Measurements from ENCODE around the gene DLL4. TPM values are rescaled to one million over a fixed set of nuclear protein-coding genes. Genes with fewer than 3 reads are reported as not detected.

DLL4 gene
- total and polyA plus RNA-seq, 10 of the 15 experiments (the other 5 are each of a cell fraction or from before 2014, with no cell fraction given): 0.04 to 0.16 (median 0.09) TPM; not detected in 6

GRCh38 chr15:40922608-40923005 is 6.5 kb upstream of the DLL4 start:
- CTCF ChIA-PET: interaction anchor here (3.8 kb wide), 1 partner anchor 18 kb away, joined by 18 read pairs; no protein-coding TSS in a partner anchor
- intact Hi-C loops (cut with micrococcal nuclease; ENCODE audit: unreplicated experiment): no loop called here
- DNase-seq (ENCODE audit: low read depth, low spot score) (no peak), FAIRE-seq (no peak), ATAC-seq (no peak)
- Histone ChIP-seq H3K4me2 (ENCODE audit: control insufficient read depth, insufficient read depth) (no peak overlapping the region), H3K27me3 (replicated peaks in 1 of 2; ENCODE audit: control insufficient read depth in 2 of 2, insufficient read depth in 2 of 2, low read length in 1 of 2) (peaks cover 12 to 22% of the 10 kb centered on the region in 2 experiments), H3K4me1 (ENCODE audit: control insufficient read depth, insufficient read depth, low read length) (peaks cover 8% of the 10 kb centered on the region; the same call in 1 of the 2 replicates), H3K36me3 (ENCODE audit: control insufficient read depth in 2 of 2, insufficient read depth in 2 of 2, low read length in 1 of 2) (no peaks in the 10 kb centered on the region), H3K27ac (ENCODE audit: control insufficient read depth, insufficient read depth) (no peak overlapping the region), H4K20me1 (ENCODE audit: control insufficient read depth, insufficient read depth) (no peaks in the 10 kb centered on the region), H3K79me2 (ENCODE audit: control insufficient read depth, insufficient read depth, low read length) (no peaks in the 10 kb centered on the region), H2AFZ (ENCODE audit: control insufficient read depth, low read depth, low read length) (no peak overlapping the region), H3K9me3 (replicated peaks; ENCODE audit: control insufficient read depth, insufficient read depth, low read length) (no peaks in the 10 kb centered on the region), H3K9ac (ENCODE audit: control insufficient read depth, insufficient read depth, low read length) (no peak overlapping the region), H3K4me3 (no peak overlapping the region)
- SMC1A ChIA-PET (ENCODE audit: uncharacterized antibody, unreplicated experiment): no interaction called here
- POLR2A ChIA-PET: no interaction called here
- RAD21 ChIA-PET (ENCODE audit: unreplicated experiment): no interaction called here
- WGBS (ENCODE audit: insufficient coverage, insufficient replicate concordance, low lambda C conversion rate, missing lambda C conversion rate): 43% methylated on average over 10 of the region's 10 CpGs
- BruUV-seq (replicated peaks): no TSS peak
- TF ChIP-seq ZNF592 (IDR thresholded peaks at IDR 0.05) (no peak), NR2C1 (IDR thresholded peaks at IDR 0.05) (no peak), IKZF1 (conservative IDR thresholded peaks at IDR 0.05) (no peak), BACH1 (IDR thresholded peaks at IDR 0.05; ENCODE audit: borderline replicate concordance) (no peak), ZNF24 (IDR thresholded peaks at IDR 0.05) (no peak), ZNF207 (IDR thresholded peaks at IDR 0.05; ENCODE audit: borderline replicate concordance) (no peak), KAT2A (conservative IDR thresholded peaks at IDR 0.05; ENCODE audit: control insufficient read depth, low read depth, low read length) (no peak), FOS (IDR thresholded peaks at IDR 0.05; ENCODE audit: borderline replicate concordance, extremely low read depth, insufficient read length) (no peak), POLR2A (IDR thresholded peaks at IDR 0.05; ENCODE audit: low read depth, low read length) (no peak), ZNF622 (IDR thresholded peaks at IDR 0.05) (no peak), HDAC6 (IDR thresholded peaks at IDR 0.05; ENCODE audit: unreplicated experiment) (no peak), JUNB (IDR thresholded peaks at IDR 0.05) (no peak), ZNF217 (IDR thresholded peaks at IDR 0.05) (no peak), EGR1 (IDR thresholded peaks at IDR 0.05; ENCODE audit: borderline replicate concordance in 1 of 2, low read depth in 2 of 2, low read length in 2 of 2) (no peak)
- TF ChIP-seq, protein P1, sequence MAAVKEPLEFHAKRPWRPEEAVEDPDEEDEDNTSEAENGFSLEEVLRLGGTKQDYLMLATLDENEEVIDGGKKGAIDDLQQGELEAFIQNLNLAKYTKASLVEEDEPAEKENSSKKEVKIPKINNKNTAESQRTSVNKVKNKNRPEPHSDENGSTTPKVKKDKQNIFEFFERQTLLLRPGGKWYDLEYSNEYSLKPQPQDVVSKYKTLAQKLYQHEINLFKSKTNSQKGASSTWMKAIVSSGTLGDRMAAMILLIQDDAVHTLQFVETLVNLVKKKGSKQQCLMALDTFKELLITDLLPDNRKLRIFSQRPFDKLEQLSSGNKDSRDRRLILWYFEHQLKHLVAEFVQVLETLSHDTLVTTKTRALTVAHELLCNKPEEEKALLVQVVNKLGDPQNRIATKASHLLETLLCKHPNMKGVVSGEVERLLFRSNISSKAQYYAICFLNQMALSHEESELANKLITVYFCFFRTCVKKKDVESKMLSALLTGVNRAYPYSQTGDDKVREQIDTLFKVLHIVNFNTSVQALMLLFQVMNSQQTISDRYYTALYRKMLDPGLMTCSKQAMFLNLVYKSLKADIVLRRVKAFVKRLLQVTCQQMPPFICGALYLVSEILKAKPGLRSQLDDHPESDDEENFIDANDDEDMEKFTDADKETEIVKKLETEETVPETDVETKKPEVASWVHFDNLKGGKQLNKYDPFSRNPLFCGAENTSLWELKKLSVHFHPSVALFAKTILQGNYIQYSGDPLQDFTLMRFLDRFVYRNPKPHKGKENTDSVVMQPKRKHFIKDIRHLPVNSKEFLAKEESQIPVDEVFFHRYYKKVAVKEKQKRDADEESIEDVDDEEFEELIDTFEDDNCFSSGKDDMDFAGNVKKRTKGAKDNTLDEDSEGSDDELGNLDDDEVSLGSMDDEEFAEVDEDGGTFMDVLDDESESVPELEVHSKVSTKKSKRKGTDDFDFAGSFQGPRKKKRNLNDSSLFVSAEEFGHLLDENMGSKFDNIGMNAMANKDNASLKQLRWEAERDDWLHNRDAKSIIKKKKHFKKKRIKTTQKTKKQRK (IDR thresholded peaks at IDR 0.05; ENCODE audit: low read depth, low read length): no peak
- TF ChIP-seq, protein P2, sequence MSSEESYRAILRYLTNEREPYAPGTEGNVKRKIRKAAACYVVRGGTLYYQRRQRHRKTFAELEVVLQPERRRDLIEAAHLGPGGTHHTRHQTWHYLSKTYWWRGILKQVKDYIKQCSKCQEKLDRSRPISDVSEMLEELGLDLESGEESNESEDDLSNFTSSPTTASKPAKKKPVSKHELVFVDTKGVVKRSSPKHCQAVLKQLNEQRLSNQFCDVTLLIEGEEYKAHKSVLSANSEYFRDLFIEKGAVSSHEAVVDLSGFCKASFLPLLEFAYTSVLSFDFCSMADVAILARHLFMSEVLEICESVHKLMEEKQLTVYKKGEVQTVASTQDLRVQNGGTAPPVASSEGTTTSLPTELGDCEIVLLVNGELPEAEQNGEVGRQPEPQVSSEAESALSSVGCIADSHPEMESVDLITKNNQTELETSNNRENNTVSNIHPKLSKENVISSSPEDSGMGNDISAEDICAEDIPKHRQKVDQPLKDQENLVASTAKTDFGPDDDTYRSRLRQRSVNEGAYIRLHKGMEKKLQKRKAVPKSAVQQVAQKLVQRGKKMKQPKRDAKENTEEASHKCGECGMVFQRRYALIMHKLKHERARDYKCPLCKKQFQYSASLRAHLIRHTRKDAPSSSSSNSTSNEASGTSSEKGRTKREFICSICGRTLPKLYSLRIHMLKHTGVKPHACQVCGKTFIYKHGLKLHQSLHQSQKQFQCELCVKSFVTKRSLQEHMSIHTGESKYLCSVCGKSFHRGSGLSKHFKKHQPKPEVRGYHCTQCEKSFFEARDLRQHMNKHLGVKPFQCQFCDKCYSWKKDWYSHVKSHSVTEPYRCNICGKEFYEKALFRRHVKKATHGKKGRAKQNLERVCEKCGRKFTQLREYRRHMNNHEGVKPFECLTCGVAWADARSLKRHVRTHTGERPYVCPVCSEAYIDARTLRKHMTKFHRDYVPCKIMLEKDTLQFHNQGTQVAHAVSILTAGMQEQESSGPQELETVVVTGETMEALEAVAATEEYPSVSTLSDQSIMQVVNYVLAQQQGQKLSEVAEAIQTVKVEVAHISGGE (CRISPR knock-in tag; IDR thresholded peaks at IDR 0.05): no peak
- in situ Hi-C loops (cut with MboI): loop anchor here (5.0 kb wide), 1 partner anchor 100 kb away; no protein-coding TSS in a partner anchor

Data from GM12878 (cell line).